ENCODE measurements around the gene ZNF423.
"Not testable (repeated sequence)": the region's sequence is repeated elsewhere in the genome, so short reads cannot be mapped to it uniquely, and the experiment has no call there.

ZNF423 gene

GRCh38 chr16:49687476-49688002 lies 168.4 kb downstream of the ZNF423 start:
- DNase-seq, result no peak

GRCh38 chr16:49684696-49685095 lies 171.2 kb downstream of the ZNF423 start:
- DNase-seq, result no peak

- no peak for DNase-seq
These were observed 173.2 kb downstream of the ZNF423 start for GRCh38 chr16:49682577-49683165.

- DNase-seq, result no peak
These were observed 174.6 kb downstream of the ZNF423 start for GRCh38 chr16:49681217-49681883.

- DNase-seq, result no peak
These were observed 176.8 kb downstream of the ZNF423 start for GRCh38 chr16:49679095-49679494.

- not testable (repeated sequence) for DNase-seq
These were observed 178.3 kb downstream of the ZNF423 start for GRCh38 chr16:49677661-49678060.

- DNase-seq, result no peak
These were observed 180.5 kb downstream of the ZNF423 start for GRCh38 chr16:49675413-49675812.

GRCh38 chr16:49674990-49675389 lies 180.9 kb downstream of the ZNF423 start:
- no peak for DNase-seq

- DNase-seq, result no peak
These were observed 181.5 kb downstream of the ZNF423 start for GRCh38 chr16:49674351-49674851.

- DNase-seq, result no peak
These were observed 182.5 kb downstream of the ZNF423 start for GRCh38 chr16:49673442-49673841.

GRCh38 chr16:49672753-49673152 lies 183.2 kb downstream of the ZNF423 start:
- no peak for DNase-seq

GRCh38 chr16:49671333-49671732 lies 184.6 kb downstream of the ZNF423 start:
- DNase-seq, result no peak

- no peak for DNase-seq
These were observed 185.3 kb downstream of the ZNF423 start for GRCh38 chr16:49670627-49671026.

- no peak for DNase-seq
These were observed 190.3 kb downstream of the ZNF423 start for GRCh38 chr16:49665482-49666230.

GRCh38 chr16:49664221-49665215 lies 191.4 kb downstream of the ZNF423 start:
- DNase-seq, result no peak

GRCh38 chr16:49663081-49664065 lies 192.5 kb downstream of the ZNF423 start:
- no peak for DNase-seq

- DNase-seq, result no peak
These were observed 193.3 kb downstream of the ZNF423 start for GRCh38 chr16:49662569-49662968.

GRCh38 chr16:49661465-49662187 lies 194.3 kb downstream of the ZNF423 start:
- no peak for DNase-seq

GRCh38 chr16:49660626-49661025 lies 195.3 kb downstream of the ZNF423 start:
- no peak for DNase-seq

GRCh38 chr16:49659356-49659755 lies 196.6 kb downstream of the ZNF423 start:
- no peak for DNase-seq
